K562 (cell line): ENCODE measurements around the gene RNF144A. TPM values are rescaled to one million over a fixed set of nuclear protein-coding genes. Genes with fewer than 3 reads are reported as not detected.

Experiments
- MEF2A ChIP-seq: IDR thresholded peaks from 2 replicates; pipeline ENCODE4 v1.6.1; 2011; ENCODE audit warnings: low read depth, mild to moderate bottlenecking, low read length, moderate library complexity; ENCODE audit not compliant: control insufficient read depth
- PML ChIP-seq: IDR thresholded peaks from 2 replicates; pipeline ENCODE4 v1.6.1; 2012; ENCODE audit warnings: low read length, inconsistent platforms
- RBBP5 ChIP-seq: fragments of 200-600 bp; sonication (generic); IDR thresholded peaks from 2 replicates; pipeline ENCODE4 v1.6.1; 2012; ENCODE audit warnings: borderline replicate concordance, mild to moderate bottlenecking, low read length, control low read depth, inconsistent platforms; ENCODE audit not compliant: insufficient read depth, poor library complexity, severe bottlenecking
- REST ChIP-seq, 2 experiments: fragments of 450-650 bp; formaldehyde crosslinking in 1 of 2; IDR thresholded peaks; 2 replicates each; pipeline versions ENCODE4 v1.4.0 to v1.6.1; 2014 to 2020; ENCODE audit warnings: mild to moderate bottlenecking in 2 of 2, borderline replicate concordance in 1 of 2, low read depth in 1 of 2
- ZNF175 ChIP-seq: fragments of 200-800 bp; sonication (Bioruptor generic); IDR thresholded peaks from 2 replicates; pipeline ENCODE4 v1.6.1; 2016; ENCODE audit warnings: low read depth, mild to moderate bottlenecking, missing genetic modification characterization, missing compliant biosample characterization
- ZNF609 ChIP-seq: sonication (generic); formaldehyde crosslinking; IDR thresholded peaks from 2 replicates; pipeline ENCODE4 v1.8.1; 2023; ENCODE audit warnings: missing genetic modification reagents, mild to moderate bottlenecking, borderline replicate concordance
- polyA plus RNA-seq, 8 experiments: library from polyadenylated mRNA; depleted of rRNA in 4 of 8; stranded (reverse) in 5 of 8; unstranded in 3 of 8; fragments of >200 nt; fragmentation: Nextera tagmentation in 2 of 8; fragmentation: Illumina TruSeq in 1 of 8; extraction: Ambion mirVana in 2 of 8; extraction: Trizol in 1 of 8; gene quantifications; 2 replicates each; pipeline versions ENCODE4 v1.2.1 to v1.2.3, GENCODE V29; 2011 to 2014; ENCODE audit warnings: inconsistent platforms in 1 of 8, missing spikeins in 1 of 8
- total RNA-seq, 7 experiments: library from RNA; depleted of rRNA in 6 of 7; stranded (reverse); fragments of >200 nt in 6 of 7; fragmentation: Illumina TruSeq in 2 of 7; extraction: Trizol in 2 of 7; gene quantifications; 2 replicates each; pipeline versions ENCODE4 v1.2.1 to v1.2.3, GENCODE V29; 2011 to 2021; ENCODE audit warnings: low replicate concordance in 1 of 7
- TF ChIP-seq, protein P1 (sequence below): fragments of 250-450 bp; sonication (Bioruptor Pico); IDR thresholded peaks from 2 replicates; pipeline ENCODE4 v1.5.0; 2021
- TF ChIP-seq, protein P2 (sequence below), 2 experiments: fragments of 450-650 bp in 1 of 2; sonication (generic) in 1 of 2; formaldehyde crosslinking in 1 of 2; IDR thresholded peaks in 1 of 2; conservative IDR thresholded peaks in 1 of 2; 2 replicates each; pipeline versions ENCODE4 v1.6.1 to v1.8.1; 2016 to 2023; ENCODE audit warnings: mild to moderate bottlenecking in 2 of 2, moderate library complexity in 2 of 2, inconsistent platforms in 1 of 2, missing genetic modification reagents in 1 of 2

RNF144A gene
- total and polyA plus RNA-seq, 9 of the 15 experiments (the other 6 are each of a cell fraction or from before 2014, with no cell fraction given) = 0.96 to 11.3 (median 6.2) TPM

GRCh38 chr2:6893876-6894482, 23.2 kb upstream of the RNF144A start (continued):
- TF ChIP-seq, protein P1, sequence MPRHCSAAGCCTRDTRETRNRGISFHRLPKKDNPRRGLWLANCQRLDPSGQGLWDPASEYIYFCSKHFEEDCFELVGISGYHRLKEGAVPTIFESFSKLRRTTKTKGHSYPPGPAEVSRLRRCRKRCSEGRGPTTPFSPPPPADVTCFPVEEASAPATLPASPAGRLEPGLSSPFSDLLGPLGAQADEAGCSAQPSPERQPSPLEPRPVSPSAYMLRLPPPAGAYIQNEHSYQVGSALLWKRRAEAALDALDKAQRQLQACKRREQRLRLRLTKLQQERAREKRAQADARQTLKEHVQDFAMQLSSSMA (CRISPR knock-in tag) = no peak
- TF ChIP-seq, protein P2, sequence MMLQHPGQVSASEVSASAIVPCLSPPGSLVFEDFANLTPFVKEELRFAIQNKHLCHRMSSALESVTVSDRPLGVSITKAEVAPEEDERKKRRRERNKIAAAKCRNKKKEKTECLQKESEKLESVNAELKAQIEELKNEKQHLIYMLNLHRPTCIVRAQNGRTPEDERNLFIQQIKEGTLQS (IDR thresholded peaks at IDR 0.05) = peak; percentile 64
- TF ChIP-seq, protein P2 (CRISPR knock-in tag; conservative IDR thresholded peaks at IDR 0.05) = no peak
- TF ChIP-seq ZNF175 (CRISPR knock-in tag) (peak; percentile 96), MEF2A (no peak; the same call in 1 of the 2 replicates), ZNF609 (CRISPR knock-in tag) (peak; percentile 91; the same call in 1 of the 2 replicates), PML (peak; percentile 100), REST (IDR thresholded peaks at IDR 0.05; ENCODE audit: borderline replicate concordance) (peak; percentile 56; the same call in 1 of the 2 replicates), REST (CRISPR knock-in tag; IDR thresholded peaks at IDR 0.05; ENCODE audit: low read depth) (no peak), RBBP5 (no peak)
